SK-MEL-5 (cell line): ENCODE results near the gene CCNE1. TPM values are rescaled to one million over a fixed set of nuclear protein-coding genes. Genes with fewer than 3 reads are reported as not detected.
A peak's percentile ranks its signal among the peaks of the same experiment; 100 is the strongest.

ENCODE experiments used
- DNase-seq: peaks from one replicate; pipeline ENCODE4 v3.0.0-alpha.2; 2016; ENCODE audit warnings: low read depth, low spot score
- in situ Hi-C: cut with HindIII; loops from 2 replicates; pipeline ENCODE4 v1.10.0; 2016; ENCODE audit warnings: low sequenced_read_pairs, high pct_unique_total_duplicates, low pct_unique_long_range_greater_than_20kb
- polyA plus RNA-seq, 2 experiments: library from polyadenylated mRNA; depleted of rRNA; stranded (reverse); fragments of >200 nt; gene quantifications; 2 replicates each; pipeline ENCODE4 v1.2.3, GENCODE V29; 2015
- total RNA-seq: library from RNA; depleted of rRNA; stranded (reverse); fragments of >200 nt; shearing (Covaris generic); gene quantifications from 2 replicates; pipeline ENCODE4 v1.2.3, GENCODE V29; 2014; rRNA removed

The CCNE1 gene
- 13.8 and 18.3 TPM in 2 replicates for total RNA-seq
- polyA plus RNA-seq (2015; cell fraction: cytosol; rRNA removed): 15.1 and 20.6 TPM in 2 replicates
- 44.0 and 45.6 TPM in 2 replicates for polyA plus RNA-seq (2015; cell fraction: nucleus; rRNA removed)

- DNase-seq: peak; percentile 85
- in situ Hi-C loops: no loop called here
These were observed at the start of gene CCNE1 for GRCh38 chr19:29811125-29812079. CCNE1 (plus strand) TSS chr19:29811991; CDS start chr19:29812556, 565 bp downstream.

GRCh38 chr19:29763196-29763595 lies 48.6 kb upstream of the CCNE1 start:
- DNase-seq: no peak

GRCh38 chr19:29764361-29764760 lies 47.4 kb upstream of the CCNE1 start:
- in situ Hi-C loops: no loop called here

More at GRCh38 chr19:29763196-29763595, 48.6 kb upstream of the CCNE1 start:
- in situ Hi-C loops: no loop called here

GRCh38 chr19:29766100-29766499 lies 45.7 kb upstream of the CCNE1 start:
- DNase-seq: no peak
- in situ Hi-C loops: no loop called here

More at GRCh38 chr19:29764361-29764760, 47.4 kb upstream of the CCNE1 start:
- no peak for DNase-seq

- no peak for DNase-seq
- in situ Hi-C loops: no loop called here
These were observed 44.6 kb upstream of the CCNE1 start for GRCh38 chr19:29767039-29767735.

- in situ Hi-C loops: no loop called here
- DNase-seq: no peak
These were observed 43.6 kb upstream of the CCNE1 start for GRCh38 chr19:29768166-29768565.

GRCh38 chr19:29769997-29770396 lies 41.8 kb upstream of the CCNE1 start:
- in situ Hi-C loops: no loop called here
- no peak for DNase-seq

GRCh38 chr19:29770648-29771047 lies 41.1 kb upstream of the CCNE1 start:
- no peak for DNase-seq
- in situ Hi-C loops: no loop called here

- DNase-seq: peak; percentile 74
- in situ Hi-C loops: no loop called here
These were observed 39.9 kb upstream of the CCNE1 start for GRCh38 chr19:29771708-29772414.

GRCh38 chr19:29772696-29773095 lies 39.1 kb upstream of the CCNE1 start:
- no peak for DNase-seq
- in situ Hi-C loops: no loop called here

GRCh38 chr19:29773141-29773540 lies 38.6 kb upstream of the CCNE1 start:
- no peak for DNase-seq
- in situ Hi-C loops: no loop called here

- DNase-seq: no peak
- in situ Hi-C loops: no loop called here
These were observed 37.7 kb upstream of the CCNE1 start for GRCh38 chr19:29774126-29774525.

GRCh38 chr19:29777781-29778309 lies 33.9 kb upstream of the CCNE1 start:
- DNase-seq: no peak
- in situ Hi-C loops: no loop called here

- in situ Hi-C loops: no loop called here
These were observed 31.9 kb upstream of the CCNE1 start for GRCh38 chr19:29779921-29780320.

GRCh38 chr19:29781386-29782259 lies 30.2 kb upstream of the CCNE1 start:
- in situ Hi-C loops: no loop called here
- no peak for DNase-seq

More at GRCh38 chr19:29779921-29780320, 31.9 kb upstream of the CCNE1 start:
- no peak for DNase-seq

GRCh38 chr19:29782260-29782580 lies 29.6 kb upstream of the CCNE1 start:
- in situ Hi-C loops: no loop called here
- no peak for DNase-seq
